ENCODE measurements around the gene STUM. TPM values are rescaled to one million over a fixed set of nuclear protein-coding genes. Genes with fewer than 3 reads are reported as not detected.

Gene STUM
- total RNA-seq, 1 donor = not detected

DNA sequence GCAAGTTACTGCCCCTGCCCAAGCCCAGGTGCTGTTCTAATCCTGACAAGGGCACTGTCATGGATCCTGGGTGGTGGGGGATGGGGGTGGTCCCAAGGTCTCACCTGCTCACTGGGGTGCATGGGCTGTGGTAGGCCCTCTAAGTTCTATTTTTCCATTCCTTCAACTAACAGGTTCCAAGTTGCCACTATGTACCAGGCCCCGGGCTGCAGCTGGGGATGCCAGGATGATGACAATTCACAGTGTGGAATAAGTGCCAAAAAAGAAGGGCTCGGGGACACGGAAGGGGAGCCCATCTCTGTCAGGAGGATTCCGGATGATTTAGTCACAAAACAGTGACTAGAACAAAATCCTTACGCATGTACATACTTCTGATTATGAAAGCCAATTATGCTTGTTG is 76.0 kb downstream of the STUM start:
- H3K4me3 ChIP-seq (ENCODE audit: low read depth, low read length) = no peak overlapping the region
- DNase-seq (ENCODE audit: low read depth) = no peak
- TF ChIP-seq, protein P1, sequence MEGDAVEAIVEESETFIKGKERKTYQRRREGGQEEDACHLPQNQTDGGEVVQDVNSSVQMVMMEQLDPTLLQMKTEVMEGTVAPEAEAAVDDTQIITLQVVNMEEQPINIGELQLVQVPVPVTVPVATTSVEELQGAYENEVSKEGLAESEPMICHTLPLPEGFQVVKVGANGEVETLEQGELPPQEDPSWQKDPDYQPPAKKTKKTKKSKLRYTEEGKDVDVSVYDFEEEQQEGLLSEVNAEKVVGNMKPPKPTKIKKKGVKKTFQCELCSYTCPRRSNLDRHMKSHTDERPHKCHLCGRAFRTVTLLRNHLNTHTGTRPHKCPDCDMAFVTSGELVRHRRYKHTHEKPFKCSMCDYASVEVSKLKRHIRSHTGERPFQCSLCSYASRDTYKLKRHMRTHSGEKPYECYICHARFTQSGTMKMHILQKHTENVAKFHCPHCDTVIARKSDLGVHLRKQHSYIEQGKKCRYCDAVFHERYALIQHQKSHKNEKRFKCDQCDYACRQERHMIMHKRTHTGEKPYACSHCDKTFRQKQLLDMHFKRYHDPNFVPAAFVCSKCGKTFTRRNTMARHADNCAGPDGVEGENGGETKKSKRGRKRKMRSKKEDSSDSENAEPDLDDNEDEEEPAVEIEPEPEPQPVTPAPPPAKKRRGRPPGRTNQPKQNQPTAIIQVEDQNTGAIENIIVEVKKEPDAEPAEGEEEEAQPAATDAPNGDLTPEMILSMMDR (IDR thresholded peaks at IDR 0.05; ENCODE audit: insufficient read depth, low read length) = no peak

DNA sequence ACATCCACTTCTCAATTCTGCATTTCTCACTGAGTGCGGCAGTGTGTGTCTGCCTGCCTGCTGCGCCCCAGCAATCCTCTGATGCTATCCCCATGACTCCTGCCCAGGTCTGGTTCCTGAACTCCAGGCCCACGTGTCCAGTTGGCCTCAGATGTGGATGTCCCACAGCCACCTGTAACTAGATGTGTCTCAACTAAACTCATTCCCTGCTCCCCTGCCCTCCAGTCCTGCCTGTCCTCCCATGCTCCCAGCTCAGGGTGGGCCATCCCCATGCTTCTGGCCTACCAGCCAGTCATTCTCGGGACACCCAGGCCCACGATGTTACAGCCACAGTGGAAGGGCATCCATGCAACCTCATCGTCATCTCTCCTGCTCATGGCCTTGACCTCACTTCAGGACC is 76.8 kb downstream of the STUM start:
- no peak overlapping the region for H3K4me3 ChIP-seq (ENCODE audit: low read depth, low read length)
- DNase-seq (ENCODE audit: low read depth) = no peak
- TF ChIP-seq, protein P1 (IDR thresholded peaks at IDR 0.05; ENCODE audit: insufficient read depth, low read length) = no peak

DNA sequence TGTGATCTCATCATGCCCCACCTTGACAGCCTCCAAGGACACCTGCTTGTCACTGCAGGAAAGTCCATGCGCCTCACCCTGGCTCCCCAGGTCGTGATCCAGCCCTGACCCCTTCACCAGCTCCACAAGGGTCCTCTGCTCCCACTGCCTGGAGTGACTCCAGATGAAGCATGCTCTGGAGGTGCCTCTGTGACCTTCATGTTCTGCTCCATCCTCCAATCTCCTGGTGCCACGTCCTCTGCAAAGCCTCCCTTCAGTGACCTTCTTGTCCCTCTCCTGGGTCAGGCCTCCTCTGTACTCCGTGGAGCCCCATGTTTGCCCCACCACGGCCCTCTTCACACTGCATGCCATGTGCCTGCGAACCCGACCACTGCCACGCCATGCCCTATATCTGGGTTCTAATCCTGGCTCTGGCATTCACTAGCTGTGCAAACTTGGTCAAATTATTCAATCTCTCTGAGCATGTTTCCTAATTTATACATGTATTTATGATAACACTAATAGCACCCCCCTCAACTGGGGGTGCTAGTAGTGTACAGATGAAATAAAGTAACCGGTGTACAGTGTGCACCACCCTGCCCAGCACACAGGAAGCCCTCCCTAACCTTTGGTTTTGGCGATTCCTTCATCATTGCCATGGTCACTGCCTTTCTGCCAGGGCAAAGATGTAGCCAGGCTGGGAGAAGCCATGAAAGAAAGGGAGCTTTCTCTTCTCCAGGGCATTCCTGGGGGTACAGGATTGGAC is 77.4 kb downstream of the STUM start:
- H3K4me3 ChIP-seq (ENCODE audit: low read depth, low read length) = peak overlapping the region; percentile 25
- TF ChIP-seq, protein P1 (IDR thresholded peaks at IDR 0.05; ENCODE audit: insufficient read depth, low read length) = no peak
- DNase-seq (ENCODE audit: low read depth) = no peak

DNA sequence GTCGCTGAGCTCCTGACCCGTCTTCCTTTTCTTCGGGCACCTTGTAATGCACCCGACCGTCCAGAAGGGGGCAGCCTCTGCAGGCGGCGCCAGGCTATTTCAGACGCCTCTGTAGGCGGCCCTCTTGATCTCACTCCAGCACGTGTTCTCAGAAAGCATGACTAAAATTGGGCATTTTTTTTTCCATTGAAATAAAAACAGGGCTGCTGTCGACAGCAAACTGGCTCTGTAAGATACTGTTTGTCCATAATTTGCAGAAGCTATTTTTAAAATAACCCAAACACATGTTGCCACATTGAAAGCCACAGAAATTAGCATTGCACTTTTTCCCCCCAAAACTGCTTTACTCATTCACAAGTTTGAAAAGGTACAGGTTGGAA is 78.0 kb downstream of the STUM start:
- H3K4me3 ChIP-seq (ENCODE audit: low read depth, low read length) = no peak overlapping the region
- TF ChIP-seq, protein P1 (IDR thresholded peaks at IDR 0.05; ENCODE audit: insufficient read depth, low read length) = peak; percentile 97
- DNase-seq (ENCODE audit: low read depth) = peak; percentile 75

DNA sequence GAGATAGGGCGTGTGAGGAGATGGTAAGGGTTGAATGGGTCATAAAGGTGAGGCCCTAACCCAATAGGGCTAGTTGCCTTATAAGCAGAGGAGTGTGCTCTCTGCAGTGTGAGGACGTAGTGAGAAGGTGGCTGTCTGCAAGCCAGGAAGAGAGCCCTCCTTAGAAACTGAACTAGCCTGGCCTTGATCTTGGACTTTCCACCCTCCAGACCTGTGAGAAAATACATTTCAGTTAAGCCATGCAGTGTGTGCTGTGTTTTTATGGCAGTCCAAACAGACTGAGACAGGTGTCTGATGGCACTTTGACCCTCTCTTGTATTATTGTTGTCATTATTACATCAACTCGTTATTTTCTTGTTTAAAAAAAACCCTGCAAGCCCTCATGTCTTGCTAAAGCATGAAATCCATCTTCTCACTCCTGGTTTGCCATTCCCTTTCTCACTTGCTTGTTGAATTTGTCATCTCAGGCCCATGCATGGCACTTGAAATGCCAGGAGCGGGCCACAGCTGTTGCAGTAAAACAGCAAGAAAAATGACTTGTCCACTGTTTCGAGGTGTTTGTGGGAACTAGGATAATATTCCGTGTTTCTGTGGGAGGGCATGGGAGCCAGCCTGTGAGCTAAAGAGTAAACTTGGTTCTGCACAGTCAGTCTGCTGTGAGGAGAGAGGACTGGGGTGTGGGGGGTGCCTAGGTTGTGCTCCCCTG is 78.6 kb downstream of the STUM start:
- TF ChIP-seq, protein P1 (IDR thresholded peaks at IDR 0.05; ENCODE audit: insufficient read depth, low read length) = no peak
- H3K4me3 ChIP-seq (ENCODE audit: low read depth, low read length) = no peak overlapping the region
- no peak for DNase-seq (ENCODE audit: low read depth)

DNA sequence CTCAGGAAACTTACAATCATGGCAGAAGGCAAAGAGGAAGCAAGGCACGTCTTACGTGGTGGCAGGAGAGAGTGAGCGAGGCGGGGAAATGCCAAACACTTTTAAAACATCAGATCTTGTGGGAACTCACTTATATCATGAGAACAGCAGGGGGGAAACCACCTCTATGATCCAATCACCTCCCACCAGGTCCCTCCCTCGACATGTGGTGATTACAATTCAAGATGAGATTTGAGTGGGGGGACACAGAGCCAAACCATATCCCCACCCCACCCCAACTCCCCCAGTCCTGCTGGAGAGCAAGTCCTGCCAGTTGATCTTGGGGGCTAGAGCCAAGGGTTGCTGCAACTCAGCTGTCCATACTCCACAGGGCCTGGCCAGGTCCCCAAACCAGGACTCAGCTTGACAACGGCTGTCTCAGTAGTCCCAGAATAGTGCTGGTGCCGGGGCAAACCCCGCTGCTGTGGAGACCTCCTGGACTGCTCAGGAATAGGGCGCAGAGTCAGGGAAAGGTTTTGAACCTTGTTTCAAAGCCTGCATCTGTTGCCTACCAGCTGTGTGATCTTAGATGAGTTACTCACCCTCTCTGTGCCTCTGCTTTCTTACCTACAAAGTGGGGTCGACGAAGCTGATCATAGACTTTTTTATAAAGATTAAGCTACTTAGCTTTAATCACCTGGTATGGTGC is 79.5 kb downstream of the STUM start:
- no peak for DNase-seq (ENCODE audit: low read depth)
- no peak overlapping the region for H3K4me3 ChIP-seq (ENCODE audit: low read depth, low read length)
- TF ChIP-seq, protein P1 (IDR thresholded peaks at IDR 0.05; ENCODE audit: insufficient read depth, low read length) = no peak

All from fibroblast of the aortic adventitia (primary cell).